H9 (cell line): ENCODE results near the gene HNRNPA3. TPM values are rescaled to one million over a fixed set of nuclear protein-coding genes. Genes with fewer than 3 reads are reported as not detected.

Experiments
- DNase-seq: peaks from one replicate; pipeline ENCODE4 v3.0.0-alpha.2; 2017
- H2AFZ ChIP-seq: one replicate; pipeline ENCODE4 v1.6.1; 2013; ENCODE audit warnings: mild to moderate bottlenecking, low read length, control low read depth, moderate library complexity
- H2AK5ac ChIP-seq: 2 replicates; pipeline ENCODE4 v1.6.1; 2013; ENCODE audit warnings: low read length, control low read depth, mixed read lengths; ENCODE audit not compliant: insufficient read length
- H2BK120ac ChIP-seq: one replicate; pipeline ENCODE4 v1.6.1; 2013; ENCODE audit warnings: low read depth, mild to moderate bottlenecking, low read length, control low read depth, inconsistent platforms; ENCODE audit not compliant: poor library complexity, severe bottlenecking
- H2BK12ac ChIP-seq: 2 replicates; pipeline ENCODE4 v1.6.1; 2013; ENCODE audit warnings: low read length, control low read depth, mixed read lengths, low read depth; ENCODE audit not compliant: insufficient read length
- H2BK15ac ChIP-seq: 2 replicates; pipeline ENCODE4 v1.6.1; 2013; ENCODE audit warnings: low read depth, low read length, control low read depth
- H2BK20ac ChIP-seq: one replicate; pipeline ENCODE4 v1.6.1; 2013; ENCODE audit warnings: low read depth, mild to moderate bottlenecking, low read length, control low read depth, inconsistent platforms; ENCODE audit not compliant: poor library complexity, severe bottlenecking
- H2BK5ac ChIP-seq: 2 replicates; pipeline ENCODE4 v1.6.1; 2013; ENCODE audit warnings: low read length, control low read depth, mixed read lengths; ENCODE audit not compliant: insufficient read length
- H3K14ac ChIP-seq: 2 replicates; pipeline ENCODE4 v1.6.1; 2013; ENCODE audit warnings: low read length, control low read depth; ENCODE audit not compliant: insufficient read depth
- H3K18ac ChIP-seq: 2 replicates; pipeline ENCODE4 v1.6.1; 2013; ENCODE audit warnings: low read depth, mild to moderate bottlenecking, mixed read lengths, low read length, control low read depth; ENCODE audit not compliant: insufficient read length
- H3K23ac ChIP-seq: 2 replicates; pipeline ENCODE4 v1.6.1; 2013; ENCODE audit warnings: low read length, control low read depth, mixed read lengths, low read depth; ENCODE audit not compliant: insufficient read length
- H3K23me2 ChIP-seq: 2 replicates; pipeline ENCODE4 v1.6.1; 2013; ENCODE audit warnings: low read depth, mild to moderate bottlenecking, mixed read lengths, low read length, control low read depth; ENCODE audit not compliant: insufficient read length, poor library complexity, severe bottlenecking
- H3K27ac ChIP-seq: 2 replicates; pipeline ENCODE4 v1.5.1; 2013; ENCODE audit warnings: low read length, control low read depth, mixed read lengths, low read depth; ENCODE audit not compliant: insufficient read length
- H3K27me3 ChIP-seq: 2 replicates; pipeline ENCODE4 v1.6.1; 2013; ENCODE audit warnings: low read length, control low read depth, inconsistent platforms; ENCODE audit not compliant: insufficient read depth
- H3K4ac ChIP-seq: 2 replicates; pipeline ENCODE4 v1.6.1; 2013; ENCODE audit warnings: low read depth, mild to moderate bottlenecking, control low read depth, inconsistent platforms, low read length, moderate library complexity
- H3K4me1 ChIP-seq: 2 replicates; pipeline ENCODE4 v1.6.1; 2013; ENCODE audit warnings: low read length, control low read depth, inconsistent platforms; ENCODE audit not compliant: insufficient read depth
- H3K4me2 ChIP-seq: 2 replicates; pipeline ENCODE4 v1.6.1; 2013; ENCODE audit warnings: low read length, control low read depth, mixed read lengths; ENCODE audit not compliant: insufficient read length, insufficient read depth
- H3K56ac ChIP-seq: 2 replicates; pipeline ENCODE4 v1.6.1; 2013; ENCODE audit warnings: low read depth, mild to moderate bottlenecking, mixed read lengths, low read length, control low read depth; ENCODE audit not compliant: insufficient read length
- H3K79me1 ChIP-seq: 2 replicates; pipeline ENCODE4 v1.6.1; 2013; ENCODE audit warnings: low read depth, mild to moderate bottlenecking, moderate library complexity, low read length, control low read depth, inconsistent platforms; ENCODE audit not compliant: insufficient read depth, poor library complexity, severe bottlenecking
- H3K79me2 ChIP-seq: 2 replicates; pipeline ENCODE4 v1.6.1; 2013; ENCODE audit warnings: low read length, control low read depth, inconsistent platforms; ENCODE audit not compliant: insufficient read depth
- H3K9ac ChIP-seq: 2 replicates; pipeline ENCODE4 v1.6.1; 2013; ENCODE audit warnings: low read length, control low read depth, mixed read lengths; ENCODE audit not compliant: insufficient read length; ENCODE audit errors: extremely low read depth
- H3K9me3 ChIP-seq: one replicate; pipeline ENCODE4 v1.6.1; 2013; ENCODE audit warnings: low read depth, low read length, inconsistent platforms; ENCODE audit not compliant: control insufficient read depth
- H3T11ph ChIP-seq: one replicate; pipeline ENCODE4 v1.6.1; 2013; ENCODE audit warnings: mild to moderate bottlenecking, low read length, control low read depth, inconsistent platforms
- H4K20me1 ChIP-seq: one replicate; pipeline ENCODE4 v1.6.1; 2013; ENCODE audit not compliant: control insufficient read depth, insufficient read length, insufficient read depth
- H4K5ac ChIP-seq: 2 replicates; pipeline ENCODE4 v1.6.1; 2013; ENCODE audit warnings: low read depth, mild to moderate bottlenecking, mixed read lengths, low read length, control low read depth; ENCODE audit not compliant: insufficient read length
- H4K8ac ChIP-seq: replicated peaks from 2 replicates; pipeline ENCODE4 v1.6.1; 2013; ENCODE audit warnings: low read length, control low read depth, mixed read lengths, low read depth; ENCODE audit not compliant: insufficient read length
- H4K91ac ChIP-seq: 2 replicates; pipeline ENCODE4 v1.6.1; 2013; ENCODE audit warnings: low read depth, mild to moderate bottlenecking, moderate library complexity, mixed read lengths, low read length, control low read depth; ENCODE audit not compliant: insufficient read length
- H3K27ac Mint-ChIP-seq, 3 experiments: 2 replicates in 2 of 3; 3 replicates in 1 of 3; pipeline ENCODE4 v1.8.0; 2020 to 2021; ENCODE audit warnings: mixed read lengths in 3 of 3, mild to moderate bottlenecking in 1 of 3, moderate library complexity in 1 of 3
- H3K27me3 Mint-ChIP-seq: 2 replicates; pipeline ENCODE4 v1.8.0; 2021; ENCODE audit warnings: low read depth, mild to moderate bottlenecking, moderate library complexity, mixed read lengths
- H3K36me3 Mint-ChIP-seq, 3 experiments: 2 replicates in 2 of 3; 3 replicates in 1 of 3; pipeline ENCODE4 v1.8.0; 2020 to 2021; ENCODE audit warnings: low read depth in 3 of 3, mixed read lengths in 3 of 3; ENCODE audit not compliant: insufficient read depth in 1 of 3
- H3K4me1 Mint-ChIP-seq, 2 experiments: 2 replicates each; pipeline ENCODE4 v1.8.0; 2020; ENCODE audit warnings: mixed read lengths in 2 of 2
- H3K4me3 Mint-ChIP-seq, 2 experiments: 2 replicates in 1 of 2; 3 replicates in 1 of 2; pipeline ENCODE4 v1.8.0; 2020 to 2021; ENCODE audit warnings: mild to moderate bottlenecking in 2 of 2, mixed read lengths in 2 of 2, moderate library complexity in 1 of 2
- H3K9me3 Mint-ChIP-seq, 2 experiments: 2 replicates in 1 of 2; 3 replicates in 1 of 2; pipeline ENCODE4 v1.8.0; 2020; ENCODE audit warnings: mild to moderate bottlenecking in 2 of 2, mixed read lengths in 2 of 2, moderate library complexity in 1 of 2
- CTCF ChIP-seq: fragments of 200-600 bp; sonication (generic); conservative IDR thresholded peaks from 3 replicates; pipeline ENCODE4 v1.8.0; 2021; ENCODE audit warnings: antibody characterized with exemption, mild to moderate bottlenecking
- WGBS: extraction: QIAGEN DNeasy Blood & Tissue Kit; methylation state at CpG from one replicate; pipeline ENCODE4 v1.1.7; 2013; ENCODE audit warnings: missing lambda C conversion rate, low lambda C conversion rate, mixed read lengths; ENCODE audit not compliant: insufficient read length; ENCODE audit errors: extremely low coverage; 5-methylcytosine and 5-hydroxymethylcytosine counted together
- total RNA-seq: library from RNA; stranded (reverse); gene quantifications from 2 replicates; pipeline ENCODE4 v1.2.1, GENCODE V29; 2021

The HNRNPA3 gene
- total RNA-seq, 1 experiment from 2014 or later: 405 TPM

GRCh38 chr2:177211169-177211568, 1.4 kb upstream of the HNRNPA3 start:
- H2AFZ ChIP-seq: no peak overlapping the region
- no peak overlapping the region for H2BK5ac ChIP-seq
- peak overlapping the region; percentile 16 for H2BK120ac ChIP-seq
- H3K23ac ChIP-seq: no peak overlapping the region
- peak overlapping the region; percentile 78 for H3K4me2 ChIP-seq
- no peaks in the 10 kb centered on the region; the same call in 1 of the 2 replicates for H3K4me1 ChIP-seq
- H3K9me3 Mint-ChIP-seq: no peaks in the 10 kb centered on the region
- H3K4me1 Mint-ChIP-seq: peaks cover 29 to 43% of the 10 kb centered on the region in 2 experiments
- H2BK12ac ChIP-seq: no peak overlapping the region
- no peak overlapping the region for H2BK20ac ChIP-seq
- DNase-seq: no peak
- H3K9ac ChIP-seq: peak overlapping the region; percentile 98
- no peak overlapping the region for H3K14ac ChIP-seq
- no peaks in the 10 kb centered on the region for H4K20me1 ChIP-seq
- no peak overlapping the region for H4K91ac ChIP-seq
- peaks cover 24 to 31% (median 29%) of the 10 kb centered on the region in 3 experiments for H3K36me3 Mint-ChIP-seq
- no peak overlapping the region for H2AK5ac ChIP-seq
- H3K4me3 Mint-ChIP-seq: peak overlapping the region; percentile 89 to 95
- no peaks in the 10 kb centered on the region for H3K27me3 Mint-ChIP-seq
- peak overlapping the region; percentile 26 for H3T11ph ChIP-seq
- peaks cover 20% of the 10 kb centered on the region; the same call in 1 of the 2 replicates for H3K79me2 ChIP-seq
- no peak for TF ChIP-seq CTCF
- H3K27me3 ChIP-seq: no peaks in the 10 kb centered on the region
- H3K23me2 ChIP-seq: peaks cover 6% of the 10 kb centered on the region
- H3K27ac Mint-ChIP-seq: peak overlapping the region; percentile 100; a peak in 6 of 7 replicates
- no peak overlapping the region for H2BK15ac ChIP-seq
- H4K8ac ChIP-seq: no peak overlapping the region
- no peak overlapping the region for H4K5ac ChIP-seq
- no peak overlapping the region for H3K18ac ChIP-seq
- WGBS: no CpG with 5 or more reads among the region's 7 CpGs
- H3K79me1 ChIP-seq: no peaks in the 10 kb centered on the region
- no peak overlapping the region for H3K27ac ChIP-seq
- H3K4ac ChIP-seq: no peak overlapping the region
- no peak overlapping the region for H3K56ac ChIP-seq
- no peaks in the 10 kb centered on the region for H3K9me3 ChIP-seq
